ENCODE data around the gene GRID1. TPM values are rescaled to one million over a fixed set of nuclear protein-coding genes. Genes with fewer than 3 reads are reported as not detected.

GRID1 gene
- total RNA-seq, 1 donor from 2014 or later: 0.75 TPM

GRCh38 chr10:85922356-85923129 lies 444.1 kb downstream of the GRID1 start:
- no peaks in the 10 kb centered on the region for H3K36me3 Mint-ChIP-seq (ENCODE audit: low read depth, unreplicated experiment)
- H3K27me3 ChIP-seq (ENCODE audit: insufficient read depth, low read length): no peaks in the 10 kb centered on the region
- no peaks in the 10 kb centered on the region for H3K4me1 ChIP-seq (ENCODE audit: insufficient read depth, low read length)
- H3K27me3 Mint-ChIP-seq (ENCODE audit: low read depth, unreplicated experiment): peaks cover 5% of the 10 kb centered on the region
- no peak overlapping the region for H2AFZ ChIP-seq (ENCODE audit: low read depth, low read length)
- no peak for TF ChIP-seq CTCF (IDR thresholded peaks at IDR 0.05; ENCODE audit: insufficient read depth, low read depth, low read length)
- no peak for TF ChIP-seq EZH2 (IDR thresholded peaks at IDR 0.05; ENCODE audit: insufficient read depth, low read length)
- H3K4me3 Mint-ChIP-seq (ENCODE audit: unreplicated experiment): no peak overlapping the region
- no peaks in the 10 kb centered on the region for H3K79me2 ChIP-seq (ENCODE audit: insufficient read depth, low read length)
- H3K9me3 Mint-ChIP-seq (ENCODE audit: unreplicated experiment): no peaks in the 10 kb centered on the region
- H3K27ac ChIP-seq (ENCODE audit: low read depth, low read length): no peak overlapping the region
- FAIRE-seq (no peak), DNase-seq (ENCODE audit: low read depth) (no peak)
- H3K4me2 ChIP-seq (ENCODE audit: low read length): no peak overlapping the region
- no peak overlapping the region for H3K27ac Mint-ChIP-seq (ENCODE audit: unreplicated experiment)
- no peak overlapping the region for H3K4me3 ChIP-seq (ENCODE audit: insufficient read depth, low read depth, low read length)
- no peaks in the 10 kb centered on the region for H3K36me3 ChIP-seq (ENCODE audit: insufficient read depth, low read length)
- no peak overlapping the region for H3K9ac ChIP-seq (ENCODE audit: low read length)
- peaks cover 2% of the 10 kb centered on the region for H3K4me1 Mint-ChIP-seq (ENCODE audit: low read depth, unreplicated experiment)
- H4K20me1 ChIP-seq (ENCODE audit: insufficient read depth, low read length): no peaks in the 10 kb centered on the region
- H3K9me3 ChIP-seq (ENCODE audit: insufficient read depth, low read depth, low read length): no peaks in the 10 kb centered on the region

DNA sequence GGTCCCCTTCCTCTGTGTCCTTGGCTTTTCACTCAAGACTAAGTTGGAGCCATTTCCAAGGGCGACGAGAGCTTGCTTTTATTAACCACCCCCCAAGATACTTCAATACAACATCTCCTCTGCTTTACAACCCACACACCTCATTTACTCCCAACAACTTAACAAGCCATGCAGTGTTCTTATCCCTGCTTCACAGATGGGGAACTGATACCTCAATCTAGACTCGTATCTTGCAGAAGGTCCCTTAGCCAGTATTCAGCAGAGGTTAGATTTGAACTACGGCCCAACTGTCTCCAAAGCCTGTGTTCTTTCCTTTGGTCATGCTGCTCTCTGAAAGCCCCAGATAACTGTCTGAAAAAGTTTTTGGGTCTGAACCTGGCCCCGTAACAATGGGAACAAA lies 444.8 kb downstream of the GRID1 start:
- H3K27me3 Mint-ChIP-seq (ENCODE audit: low read depth, unreplicated experiment): peaks cover 8% of the 10 kb centered on the region
- Histone ChIP-seq H4K20me1 (ENCODE audit: insufficient read depth, low read length) (no peaks in the 10 kb centered on the region), H3K9ac (ENCODE audit: low read length) (no peak overlapping the region), H3K9me3 (ENCODE audit: insufficient read depth, low read depth, low read length) (no peaks in the 10 kb centered on the region), H3K36me3 (ENCODE audit: insufficient read depth, low read length) (no peaks in the 10 kb centered on the region), H3K4me1 (ENCODE audit: insufficient read depth, low read length) (no peaks in the 10 kb centered on the region), H3K27ac (ENCODE audit: low read depth, low read length) (no peak overlapping the region), H3K4me2 (ENCODE audit: low read length) (no peak overlapping the region), H3K79me2 (ENCODE audit: insufficient read depth, low read length) (no peaks in the 10 kb centered on the region), H2AFZ (ENCODE audit: low read depth, low read length) (no peak overlapping the region), H3K27me3 (ENCODE audit: insufficient read depth, low read length) (no peaks in the 10 kb centered on the region), H3K4me3 (ENCODE audit: insufficient read depth, low read depth, low read length) (no peak overlapping the region)
- DNase-seq (ENCODE audit: low read depth): no peak
- H3K36me3 Mint-ChIP-seq (ENCODE audit: low read depth, unreplicated experiment): no peaks in the 10 kb centered on the region
- no peak overlapping the region for H3K4me3 Mint-ChIP-seq (ENCODE audit: unreplicated experiment)
- no peaks in the 10 kb centered on the region for H3K9me3 Mint-ChIP-seq (ENCODE audit: unreplicated experiment)
- H3K4me1 Mint-ChIP-seq (ENCODE audit: low read depth, unreplicated experiment): peaks cover 2% of the 10 kb centered on the region
- no peak for TF ChIP-seq CTCF (IDR thresholded peaks at IDR 0.05; ENCODE audit: insufficient read depth, low read depth, low read length)
- TF ChIP-seq EZH2 (IDR thresholded peaks at IDR 0.05; ENCODE audit: insufficient read depth, low read length): no peak
- FAIRE-seq: no peak
- H3K27ac Mint-ChIP-seq (ENCODE audit: unreplicated experiment): no peak overlapping the region

GRCh38 chr10:85920311-85920710 lies 446.3 kb downstream of the GRID1 start:
- FAIRE-seq: no peak
- H3K27me3 Mint-ChIP-seq (ENCODE audit: low read depth, unreplicated experiment): peaks cover 6% of the 10 kb centered on the region

More at GRCh38 chr10:85920311-85920710, 446.3 kb downstream of the GRID1 start:
- Mint-ChIP-seq H3K36me3 (ENCODE audit: low read depth, unreplicated experiment) (no peaks in the 10 kb centered on the region), H3K4me1 (ENCODE audit: low read depth, unreplicated experiment) (peaks cover 2% of the 10 kb centered on the region), H3K9me3 (ENCODE audit: unreplicated experiment) (no peaks in the 10 kb centered on the region), H3K27ac (ENCODE audit: unreplicated experiment) (no peak overlapping the region), H3K4me3 (ENCODE audit: unreplicated experiment) (no peak overlapping the region)
- Histone ChIP-seq H4K20me1 (ENCODE audit: insufficient read depth, low read length) (no peaks in the 10 kb centered on the region), H3K27me3 (ENCODE audit: insufficient read depth, low read length) (no peaks in the 10 kb centered on the region), H3K4me2 (ENCODE audit: low read length) (no peak overlapping the region), H3K4me3 (ENCODE audit: insufficient read depth, low read depth, low read length) (no peak overlapping the region), H2AFZ (ENCODE audit: low read depth, low read length) (no peak overlapping the region), H3K9ac (ENCODE audit: low read length) (no peak overlapping the region), H3K4me1 (ENCODE audit: insufficient read depth, low read length) (no peaks in the 10 kb centered on the region), H3K36me3 (ENCODE audit: insufficient read depth, low read length) (no peaks in the 10 kb centered on the region), H3K9me3 (ENCODE audit: insufficient read depth, low read depth, low read length) (peaks cover 4% of the 10 kb centered on the region), H3K79me2 (ENCODE audit: insufficient read depth, low read length) (no peaks in the 10 kb centered on the region), H3K27ac (ENCODE audit: low read depth, low read length) (no peak overlapping the region)
- no peak for TF ChIP-seq CTCF (IDR thresholded peaks at IDR 0.05; ENCODE audit: insufficient read depth, low read depth, low read length)
- no peak for TF ChIP-seq EZH2 (IDR thresholded peaks at IDR 0.05; ENCODE audit: insufficient read depth, low read length)
- DNase-seq (ENCODE audit: low read depth): no peak
